Measurements from ENCODE around the gene FAF2.
"Not testable (repeated sequence)": the region's sequence is repeated elsewhere in the genome, so short reads cannot be mapped to it uniquely, and the experiment has no call there.

FAF2 gene

DNA sequence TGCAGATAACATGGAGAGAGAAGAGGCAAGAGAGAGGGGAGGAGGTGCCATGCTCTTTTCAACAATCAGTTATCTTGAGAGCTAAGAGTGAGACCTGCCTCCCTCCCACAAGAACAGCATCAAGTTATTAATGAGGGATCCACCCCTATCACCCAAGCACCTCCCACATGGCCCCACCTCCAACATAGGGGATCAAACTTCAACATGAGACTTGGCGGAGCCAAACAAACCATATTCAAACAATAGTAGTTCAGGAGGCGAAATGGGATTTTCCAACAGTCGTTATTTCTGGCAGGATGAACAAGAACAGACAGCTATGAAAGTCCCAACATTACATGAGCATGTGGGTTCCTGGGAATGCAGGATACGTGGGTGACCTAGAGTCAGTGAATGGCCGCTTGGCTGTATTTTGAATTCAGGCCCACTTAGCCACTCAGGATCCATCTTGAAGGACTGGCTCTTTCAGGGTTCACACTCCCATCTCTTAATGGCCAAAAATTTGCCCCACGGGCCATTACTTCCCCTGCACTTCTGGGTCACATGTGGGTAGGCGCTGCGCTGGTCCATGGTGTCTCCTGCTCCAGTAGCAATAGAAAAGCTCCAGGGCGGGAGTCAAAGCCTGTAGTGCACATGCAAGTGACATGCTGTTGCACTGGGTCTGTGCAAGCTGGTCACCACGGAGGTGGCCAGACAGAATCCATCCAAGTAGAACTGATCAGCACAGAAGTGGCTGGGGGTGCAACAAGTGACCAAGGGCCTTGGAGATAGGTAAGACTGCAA lies 7.1 kb upstream of the FAF2 start:
- no peaks in the 10 kb centered on the region for H3K79me2 ChIP-seq (ENCODE audit: insufficient read depth, low read length)
- no peak overlapping the region for H3K27ac ChIP-seq (ENCODE audit: low read length)
- ATAC-seq (ENCODE audit: insufficient read depth, low read depth) (no peak), DNase-seq (no peak)
- no peaks in the 10 kb centered on the region for H3K9me3 ChIP-seq (ENCODE audit: insufficient read depth, low read length, severe bottlenecking)
- H2AFZ ChIP-seq (ENCODE audit: low read depth, low read length) = no peak overlapping the region
- peaks cover 18% of the 10 kb centered on the region for H3K4me1 ChIP-seq (ENCODE audit: insufficient read depth, low read length)
- H3K4me2 ChIP-seq (ENCODE audit: insufficient read depth, low read length) = no peak overlapping the region
- TF ChIP-seq EZH2 (IDR thresholded peaks at IDR 0.05; ENCODE audit: borderline replicate concordance, low read depth, low read length, severe bottlenecking) = no peak
- TF ChIP-seq, protein P1, sequence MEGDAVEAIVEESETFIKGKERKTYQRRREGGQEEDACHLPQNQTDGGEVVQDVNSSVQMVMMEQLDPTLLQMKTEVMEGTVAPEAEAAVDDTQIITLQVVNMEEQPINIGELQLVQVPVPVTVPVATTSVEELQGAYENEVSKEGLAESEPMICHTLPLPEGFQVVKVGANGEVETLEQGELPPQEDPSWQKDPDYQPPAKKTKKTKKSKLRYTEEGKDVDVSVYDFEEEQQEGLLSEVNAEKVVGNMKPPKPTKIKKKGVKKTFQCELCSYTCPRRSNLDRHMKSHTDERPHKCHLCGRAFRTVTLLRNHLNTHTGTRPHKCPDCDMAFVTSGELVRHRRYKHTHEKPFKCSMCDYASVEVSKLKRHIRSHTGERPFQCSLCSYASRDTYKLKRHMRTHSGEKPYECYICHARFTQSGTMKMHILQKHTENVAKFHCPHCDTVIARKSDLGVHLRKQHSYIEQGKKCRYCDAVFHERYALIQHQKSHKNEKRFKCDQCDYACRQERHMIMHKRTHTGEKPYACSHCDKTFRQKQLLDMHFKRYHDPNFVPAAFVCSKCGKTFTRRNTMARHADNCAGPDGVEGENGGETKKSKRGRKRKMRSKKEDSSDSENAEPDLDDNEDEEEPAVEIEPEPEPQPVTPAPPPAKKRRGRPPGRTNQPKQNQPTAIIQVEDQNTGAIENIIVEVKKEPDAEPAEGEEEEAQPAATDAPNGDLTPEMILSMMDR (IDR thresholded peaks at IDR 0.05; ENCODE audit: borderline replicate concordance, extremely low read depth, low read length, poor library complexity, severe bottlenecking) = no peak
- H3K36me3 ChIP-seq (ENCODE audit: insufficient read depth, low read length) = no peaks in the 10 kb centered on the region
- H3K9ac ChIP-seq (ENCODE audit: low read depth, low read length) = no peak overlapping the region
- H3K4me3 ChIP-seq (ENCODE audit: low read depth in 1 of 2, low read length in 2 of 2) = no peak overlapping the region
- H4K20me1 ChIP-seq (ENCODE audit: insufficient read depth, low read length) = no peaks in the 10 kb centered on the region
- H3K27me3 ChIP-seq (ENCODE audit: insufficient read depth, low read length, poor library complexity) = no peaks in the 10 kb centered on the region

- Histone ChIP-seq H3K36me3 (ENCODE audit: insufficient read depth, low read length) (no peaks in the 10 kb centered on the region), H3K9ac (ENCODE audit: low read depth, low read length) (no peak overlapping the region), H3K4me3 (ENCODE audit: low read depth in 1 of 2, low read length in 2 of 2) (no peak overlapping the region), H3K27ac (ENCODE audit: low read length) (no peak overlapping the region), H3K4me1 (ENCODE audit: insufficient read depth, low read length) (peaks cover 17% of the 10 kb centered on the region), H3K9me3 (ENCODE audit: insufficient read depth, low read length, severe bottlenecking) (no peaks in the 10 kb centered on the region), H3K79me2 (ENCODE audit: insufficient read depth, low read length) (peaks cover under 1% of the 10 kb centered on the region), H3K27me3 (ENCODE audit: insufficient read depth, low read length, poor library complexity) (no peaks in the 10 kb centered on the region), H3K4me2 (ENCODE audit: insufficient read depth, low read length) (no peak overlapping the region), H2AFZ (ENCODE audit: low read depth, low read length) (no peak overlapping the region), H4K20me1 (ENCODE audit: insufficient read depth, low read length) (no peaks in the 10 kb centered on the region)
- no peak for TF ChIP-seq EZH2 (IDR thresholded peaks at IDR 0.05; ENCODE audit: borderline replicate concordance, low read depth, low read length, severe bottlenecking)
- TF ChIP-seq, protein P1 (IDR thresholded peaks at IDR 0.05; ENCODE audit: borderline replicate concordance, extremely low read depth, low read length, poor library complexity, severe bottlenecking) = no peak
- DNase-seq (no peak), ATAC-seq (ENCODE audit: insufficient read depth, low read depth) (no peak)
Observed at GRCh38 chr5:176441921-176442323, 6.3 kb upstream of the FAF2 start.

DNA sequence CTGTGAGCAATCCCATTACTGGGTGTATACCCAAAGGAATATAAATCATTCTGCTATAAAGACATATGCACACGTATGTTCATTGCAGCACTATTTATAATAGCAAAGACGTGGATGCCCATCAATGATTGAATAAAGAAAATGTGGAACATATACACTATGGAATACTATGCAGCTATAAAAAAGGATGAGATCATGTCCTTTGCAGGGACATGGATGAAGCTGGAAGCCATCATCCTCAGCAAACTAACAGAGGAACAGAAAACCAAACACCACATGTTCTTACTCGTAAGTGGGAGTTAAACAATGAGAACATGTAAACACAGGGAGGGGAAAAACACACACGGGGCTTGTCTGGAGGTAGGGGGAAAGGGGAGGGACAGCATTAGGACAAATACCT lies 5.3 kb upstream of the FAF2 start:
- H3K4me1 ChIP-seq (ENCODE audit: insufficient read depth, low read length) = peaks cover 12% of the 10 kb centered on the region
- not testable (repeated sequence) for H3K36me3 ChIP-seq (ENCODE audit: insufficient read depth, low read length); H4K20me1 ChIP-seq (ENCODE audit: insufficient read depth, low read length); H3K9ac ChIP-seq (ENCODE audit: low read depth, low read length); H3K4me2 ChIP-seq (ENCODE audit: insufficient read depth, low read length); H3K79me2 ChIP-seq (ENCODE audit: insufficient read depth, low read length); H3K27ac ChIP-seq (ENCODE audit: low read length); H3K27me3 ChIP-seq (ENCODE audit: insufficient read depth, low read length, poor library complexity); DNase-seq; H2AFZ ChIP-seq (ENCODE audit: low read depth, low read length); H3K9me3 ChIP-seq (ENCODE audit: insufficient read depth, low read length, severe bottlenecking); H3K4me3 ChIP-seq (ENCODE audit: low read depth in 1 of 2, low read length in 2 of 2); ATAC-seq (ENCODE audit: insufficient read depth, low read depth)

DNA sequence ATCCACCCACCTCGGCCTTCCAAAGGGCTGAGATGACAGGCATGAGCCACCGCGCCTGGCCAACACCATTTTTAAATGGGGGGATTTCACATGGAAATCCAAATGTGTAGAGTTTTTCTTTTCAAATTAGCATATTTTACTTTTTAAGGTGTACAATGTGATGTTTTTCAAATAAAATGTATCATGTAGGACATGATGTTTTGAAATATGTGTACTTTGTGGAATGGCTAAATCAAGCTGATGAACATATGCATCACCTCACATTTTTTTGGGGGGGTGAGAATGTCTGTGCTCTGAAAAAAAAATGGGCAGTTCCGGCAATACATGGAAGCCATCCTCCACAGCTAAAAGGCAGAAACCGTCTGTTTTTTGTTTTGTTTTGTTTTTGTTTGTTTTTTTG lies 3.4 kb upstream of the FAF2 start:
- Histone ChIP-seq H3K36me3 (ENCODE audit: insufficient read depth, low read length) (no peaks in the 10 kb centered on the region; the same call in 1 of the 2 replicates), H3K9ac (ENCODE audit: low read depth, low read length) (no peak overlapping the region), H3K4me1 (ENCODE audit: insufficient read depth, low read length) (peaks cover 20% of the 10 kb centered on the region), H3K4me2 (ENCODE audit: insufficient read depth, low read length) (no peak overlapping the region), H3K9me3 (ENCODE audit: insufficient read depth, low read length, severe bottlenecking) (no peaks in the 10 kb centered on the region), H3K27ac (ENCODE audit: low read length) (no peak overlapping the region), H3K4me3 (ENCODE audit: low read depth in 1 of 2, low read length in 2 of 2) (no peak overlapping the region), H3K27me3 (ENCODE audit: insufficient read depth, low read length, poor library complexity) (no peaks in the 10 kb centered on the region), H4K20me1 (ENCODE audit: insufficient read depth, low read length) (no peaks in the 10 kb centered on the region), H2AFZ (ENCODE audit: low read depth, low read length) (no peak overlapping the region), H3K79me2 (ENCODE audit: insufficient read depth, low read length) (peaks cover 25% of the 10 kb centered on the region)
- DNase-seq (no peak), ATAC-seq (ENCODE audit: insufficient read depth, low read depth) (no peak)
- TF ChIP-seq, protein P1 (IDR thresholded peaks at IDR 0.05; ENCODE audit: borderline replicate concordance, extremely low read depth, low read length, poor library complexity, severe bottlenecking) = no peak
- no peak for TF ChIP-seq EZH2 (IDR thresholded peaks at IDR 0.05; ENCODE audit: borderline replicate concordance, low read depth, low read length, severe bottlenecking)
